Left lobe of liver (tissue), 2 donors: Measurements from ENCODE around the gene REN. TPM values are rescaled to one million over a fixed set of nuclear protein-coding genes. Genes with fewer than 3 reads are reported as not detected.
A peak's percentile ranks its signal among the peaks of the same experiment; 100 is the strongest.

Experiments
- ATAC-seq: fragments of 200-7000 bp; cut with Tn5 transposase; one replicate; pipeline ENCODE4 v1.9.1; 2020; ENCODE audit warnings: mild to moderate bottlenecking, moderate library complexity
- DNase-seq: peaks from one replicate; pipeline ENCODE4 v3.0.0-alpha.2; 2020; ENCODE audit warnings: low spot score
- total RNA-seq: library from RNA; stranded (reverse); gene quantifications from one replicate; pipeline ENCODE4 v1.2.1, GENCODE V29; 2021
- donor health status: DM: no; HTN: no; CAD: no; lungs with moderate emphysema.
- donor health status: DM: no; HTN: yes; CAD: no.

The REN gene
- total RNA-seq, 1 donor from 2014 or later = 0.20 TPM

DNA sequence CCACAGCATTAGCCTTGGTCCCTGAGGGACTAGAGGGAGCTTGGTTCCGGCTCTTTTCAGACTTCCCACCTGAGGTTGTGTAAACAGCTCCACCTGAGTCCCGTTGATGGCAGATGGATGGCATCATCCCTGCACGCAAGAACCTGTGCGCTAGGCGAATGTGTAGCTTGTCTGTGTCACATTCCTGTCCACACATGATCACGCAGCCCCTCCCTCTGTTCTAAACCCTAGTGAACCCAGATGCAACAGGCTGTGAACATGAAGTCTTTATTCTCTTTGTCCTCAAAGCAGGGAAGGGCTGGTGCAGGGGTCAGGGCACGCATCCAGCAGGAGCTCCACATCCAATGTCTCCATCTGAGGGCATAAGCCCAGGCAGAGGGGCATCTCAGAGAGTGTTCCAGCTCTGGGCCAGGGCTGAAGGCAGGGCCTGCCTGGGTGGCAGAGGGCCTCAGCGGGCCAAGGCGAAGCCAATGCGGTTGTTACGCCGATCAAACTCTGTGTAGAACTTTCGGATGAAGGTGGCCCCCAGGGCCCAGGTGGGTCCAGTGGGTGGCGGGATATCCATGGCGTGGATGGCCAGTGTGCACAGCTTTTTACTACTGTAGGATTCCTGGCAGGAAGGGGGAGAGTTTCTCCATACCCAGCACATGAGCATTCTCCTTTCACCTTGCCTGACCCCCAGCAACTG lies 11.4 kb downstream of the REN start:
- DNase-seq = no peak

DNA sequence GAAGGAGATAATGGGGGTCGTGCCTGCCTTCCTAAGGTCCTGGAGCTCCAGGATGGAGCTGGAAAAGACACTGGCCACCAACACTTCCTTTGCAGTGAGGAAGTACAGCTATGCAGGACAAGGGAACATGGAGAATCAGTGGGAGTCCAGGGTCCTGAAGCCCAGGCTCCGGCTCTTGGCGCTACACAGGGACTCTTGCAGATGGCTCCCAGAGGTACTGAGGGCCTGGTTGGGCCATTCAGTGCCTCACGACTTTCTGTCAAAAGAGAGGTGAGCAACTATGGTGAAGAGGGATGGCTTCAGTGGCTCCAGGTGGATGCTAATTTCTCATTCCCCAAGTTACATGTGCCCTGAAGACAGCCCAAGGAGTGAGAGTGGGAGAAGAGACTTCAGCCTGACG lies 12.5 kb downstream of the REN start:
- no peak for ATAC-seq

More for the DNA sequence above, 11.4 kb downstream of the REN start:
- ATAC-seq = no peak

DNA sequence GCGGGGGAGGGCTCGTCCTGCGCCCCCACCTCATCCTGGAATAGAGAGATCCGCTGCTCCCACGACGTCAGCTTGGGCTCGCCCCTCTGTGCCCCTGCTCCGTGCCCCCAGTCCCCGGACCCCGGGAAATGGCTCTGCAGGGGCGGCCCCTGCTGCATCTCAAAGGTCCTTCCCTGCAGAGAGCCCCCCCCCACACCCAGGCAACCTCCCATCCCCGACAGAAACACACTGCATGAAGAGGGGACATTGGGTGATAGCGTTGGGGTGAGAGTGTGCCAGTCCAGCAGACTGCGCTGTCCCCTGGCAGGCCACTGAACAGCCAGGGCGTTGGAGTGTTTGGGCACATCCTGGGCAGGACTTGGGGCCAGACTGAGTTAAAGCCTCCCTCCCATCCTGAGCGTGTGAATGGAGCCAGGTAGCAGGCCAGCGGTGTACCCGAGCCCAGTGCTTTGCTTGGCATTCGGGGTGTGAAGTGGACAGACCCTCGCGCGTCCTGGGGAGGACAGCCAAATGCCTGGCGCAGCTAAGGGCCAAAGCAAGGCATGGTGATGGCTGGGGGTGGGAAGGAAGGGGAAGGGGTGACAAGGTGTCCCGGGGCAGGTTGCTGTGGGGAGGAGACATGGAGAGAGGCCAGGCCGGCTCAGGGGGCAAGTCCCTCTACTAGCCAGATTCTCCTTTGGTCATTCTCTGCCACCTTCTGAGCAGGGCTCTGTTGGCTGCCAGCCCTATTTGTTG lies 13.7 kb downstream of the REN start:
- DNase-seq (peak; percentile 74), ATAC-seq (peak; percentile 48)

More for the DNA sequence above, 12.5 kb downstream of the REN start:
- DNase-seq = no peak

DNA sequence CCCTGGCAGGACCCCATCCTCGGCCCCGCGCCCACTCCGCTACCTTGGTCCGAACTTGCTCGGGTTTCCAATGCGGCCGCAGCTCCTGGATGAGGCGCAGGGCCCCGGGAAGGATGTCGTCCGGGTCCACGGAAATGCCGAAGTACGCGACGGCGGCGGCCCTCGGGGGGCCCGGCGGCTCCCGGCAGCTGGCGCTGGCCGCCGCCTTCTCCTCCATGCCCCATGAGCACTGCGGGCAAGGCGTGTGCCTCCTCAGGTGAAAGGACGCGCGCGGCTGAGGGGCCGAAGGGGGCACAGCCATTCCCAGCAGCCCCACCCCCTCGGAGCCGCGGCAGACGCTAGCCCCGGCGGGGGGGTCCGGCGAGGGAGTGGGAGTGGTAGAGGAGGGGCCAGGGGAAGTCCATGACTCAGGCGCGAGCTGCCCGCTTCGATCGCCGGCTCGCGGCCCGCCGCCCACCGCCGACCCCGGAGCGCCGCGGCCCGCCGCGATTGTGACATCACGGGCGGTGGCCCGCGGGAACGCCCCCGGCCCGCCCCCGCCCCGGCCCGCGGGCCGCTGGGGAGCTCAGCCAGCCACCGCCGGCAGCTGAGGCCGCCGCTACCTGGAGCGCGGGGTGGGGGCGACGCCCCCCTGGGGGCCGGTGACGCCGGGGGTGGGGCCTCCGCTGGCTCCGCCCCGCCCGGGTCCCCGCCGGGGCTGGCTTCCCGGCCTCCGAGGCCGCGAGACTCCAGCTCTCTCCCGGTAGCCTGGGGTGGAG lies 14.4 kb downstream of the REN start, which contains the start of gene ETNK2:
ETNK2 (minus strand) TSS at position 493 of the 758 bp plus-strand sequence; CDS start at position 301, 192 bp downstream.
- ATAC-seq = peak; percentile 63

DNA sequence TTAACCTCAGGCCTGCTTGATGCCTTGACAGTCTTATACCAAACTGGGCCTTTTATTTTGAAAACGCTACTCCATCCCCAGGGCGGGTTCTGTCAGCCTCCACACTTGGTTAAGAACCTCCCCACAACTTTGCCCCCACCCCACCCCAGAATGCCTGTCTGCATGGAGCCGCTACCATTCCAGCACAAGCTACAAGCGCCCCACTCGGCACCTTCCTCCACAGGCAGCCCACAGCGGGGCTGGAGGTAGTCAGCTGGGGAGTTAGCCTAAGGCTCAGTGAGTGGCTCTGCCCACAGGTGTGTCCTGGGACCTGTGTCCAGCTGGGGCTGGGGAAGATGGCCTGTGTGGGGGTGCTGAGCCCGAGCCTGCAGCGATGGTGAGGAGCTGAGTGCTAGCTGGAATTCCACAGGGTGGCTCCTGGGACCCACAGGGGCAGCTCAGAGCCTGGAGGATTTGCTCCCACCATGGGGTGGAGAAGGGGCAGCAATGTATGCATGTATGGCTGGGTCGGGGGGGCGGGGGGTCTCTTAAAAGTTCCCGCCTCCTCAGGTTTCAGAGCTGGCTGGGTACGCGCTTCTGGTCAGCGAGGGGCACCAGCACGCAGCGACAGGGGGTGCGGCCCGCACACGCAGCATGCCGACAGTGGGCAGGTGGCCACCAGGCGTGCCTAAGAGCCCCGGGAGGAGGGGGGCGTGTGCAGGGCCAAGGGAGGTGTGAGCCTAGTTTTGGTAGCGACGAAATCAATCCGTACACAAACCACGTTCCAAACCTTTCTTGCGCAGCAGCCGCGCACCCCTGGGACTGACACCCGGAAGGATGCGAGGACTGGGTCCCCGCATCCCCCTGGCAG lies 15.2 kb downstream of the REN start:
- ATAC-seq (peak; percentile 41), DNase-seq (peak; percentile 82)

More for the DNA sequence above, 14.4 kb downstream of the REN start, which contains the start of gene ETNK2:
- peak; percentile 87 for DNase-seq

DNA sequence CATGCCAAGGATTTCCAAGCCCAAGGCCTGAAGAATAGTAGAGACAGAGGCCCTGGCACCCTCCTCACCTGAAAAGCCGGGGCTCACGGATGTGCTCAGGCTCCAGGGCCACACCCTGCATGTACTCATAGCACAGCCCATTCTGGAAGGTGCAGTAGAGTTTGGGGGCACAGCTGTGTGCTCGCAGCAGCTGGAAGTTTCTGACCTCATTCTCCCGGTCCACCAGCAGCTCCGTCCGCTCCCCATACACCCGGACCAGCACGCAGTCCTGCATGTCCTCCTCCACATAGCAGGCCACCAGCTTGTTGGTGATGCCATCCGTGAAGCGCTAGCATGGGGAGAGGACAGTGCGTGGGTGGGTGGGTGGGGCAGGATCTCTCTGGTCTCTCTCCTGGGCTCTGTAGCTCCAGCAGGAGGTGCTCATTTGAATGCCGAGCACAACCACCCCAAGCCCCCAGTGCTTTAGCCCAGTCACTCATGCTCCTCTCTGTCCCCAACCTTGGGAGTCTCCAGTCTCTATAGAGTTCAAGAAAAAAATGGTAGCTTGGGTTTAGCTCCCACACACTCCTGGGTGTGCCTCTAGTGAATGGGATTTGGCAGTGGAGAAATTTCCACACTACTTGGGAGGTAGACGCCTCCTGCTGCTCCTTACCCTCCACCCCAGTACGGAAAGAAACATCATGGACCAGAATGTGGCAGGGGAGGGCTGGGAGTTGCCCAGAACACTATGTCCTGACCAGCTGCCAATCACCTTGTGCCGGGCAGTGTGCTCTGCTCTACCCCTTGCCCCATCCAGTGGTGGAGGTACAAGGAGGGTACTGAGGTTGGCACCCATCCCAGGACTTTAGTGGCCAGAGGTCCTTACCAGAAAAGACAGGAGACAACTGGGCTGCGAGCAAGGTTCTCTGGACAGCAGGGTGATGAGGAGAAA lies 16.2 kb downstream of the REN start:
- ATAC-seq (peak; percentile 26), DNase-seq (peak; percentile 87)

DNA sequence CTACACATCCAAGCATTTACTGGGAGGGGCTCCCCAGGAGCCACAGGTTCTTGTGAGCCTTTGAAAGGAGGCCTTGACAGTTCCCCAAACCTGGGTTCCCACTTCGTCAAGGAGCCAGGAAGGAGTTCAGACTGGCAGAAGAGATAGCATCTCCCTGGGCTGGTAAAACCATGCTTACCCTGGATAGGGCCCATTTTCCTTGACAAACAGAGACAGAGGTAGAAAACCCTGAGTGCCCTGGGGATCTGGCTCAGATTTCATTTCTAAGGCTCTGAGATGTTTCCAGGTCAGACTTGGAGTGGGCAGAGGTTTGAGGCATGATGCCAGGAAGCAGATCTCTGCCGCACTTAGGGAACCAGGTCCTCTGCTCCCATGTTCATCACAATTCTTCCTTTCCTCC lies 17.0 kb downstream of the REN start:
- DNase-seq (no peak), ATAC-seq (no peak)

DNA sequence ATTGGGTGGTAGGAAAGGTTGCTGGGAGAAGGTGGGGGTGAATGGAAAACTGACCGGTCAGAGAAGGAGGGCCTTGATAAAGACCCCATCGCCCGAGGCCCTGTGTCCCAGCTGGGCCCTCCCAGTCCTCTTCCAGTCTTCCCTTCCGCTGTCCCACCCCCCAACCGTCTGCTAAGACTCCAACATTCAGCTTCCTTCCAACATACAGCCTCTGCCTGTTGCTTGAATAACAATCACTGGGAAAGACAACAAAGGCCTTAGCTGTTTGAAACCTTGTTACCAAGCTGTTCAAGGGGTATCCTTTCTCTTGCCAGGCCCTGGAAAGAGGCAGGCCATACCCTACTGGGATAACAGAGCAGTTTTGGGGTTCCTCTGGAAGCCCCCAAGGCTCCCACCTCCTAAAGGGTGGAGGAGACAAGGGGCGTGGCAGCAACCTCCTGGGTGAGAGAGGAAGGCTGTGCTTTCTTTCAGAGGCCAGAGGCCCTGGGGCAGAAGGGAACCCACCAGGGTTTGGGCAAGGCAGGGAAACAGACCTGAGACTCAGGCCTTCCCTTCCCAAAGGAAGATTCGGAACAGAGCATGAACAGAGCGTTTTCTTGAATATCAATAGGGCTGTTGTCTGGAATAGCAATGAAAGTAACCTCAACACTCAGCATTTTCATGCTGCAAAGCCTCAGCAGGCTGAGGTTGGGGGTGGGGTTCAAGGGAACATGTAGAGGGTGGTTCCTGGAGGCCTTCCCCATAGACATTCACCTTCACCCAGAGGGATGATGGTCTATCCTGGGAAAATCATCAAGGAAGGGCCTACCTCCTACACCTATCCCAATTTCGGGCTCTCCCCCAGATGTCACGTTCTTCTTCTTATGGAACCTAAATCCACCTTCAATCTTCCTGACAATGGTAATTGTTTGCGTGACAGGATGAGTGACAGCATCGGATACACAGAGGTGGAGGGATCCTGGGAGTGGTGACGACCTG lies 18.4 kb downstream of the REN start:
- peak; percentile 49 for DNase-seq

DNA sequence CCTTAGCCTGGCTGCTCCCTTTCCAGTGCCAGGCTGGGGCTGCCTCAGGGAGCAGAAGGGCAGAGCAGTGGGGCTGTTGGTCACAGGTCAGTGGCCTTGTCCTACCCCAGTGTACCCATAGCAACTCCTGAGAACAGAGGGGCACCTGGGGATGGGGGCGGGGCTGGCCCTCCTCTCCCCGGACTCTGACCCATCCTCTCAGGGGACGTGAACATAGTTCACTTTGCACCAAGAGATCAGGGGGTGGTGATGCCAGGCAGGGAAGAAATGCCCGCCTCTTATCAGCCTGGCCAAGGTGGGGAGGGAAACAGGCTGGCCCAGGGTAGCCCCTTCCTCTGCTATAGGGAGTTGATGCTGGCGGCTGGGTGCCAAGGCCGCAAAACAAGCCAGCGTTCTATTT lies 19.2 kb downstream of the REN start:
- ATAC-seq = peak; percentile 49
- peak; percentile 97 for DNase-seq

More for the DNA sequence above, 18.4 kb downstream of the REN start:
- ATAC-seq = no peak

DNA sequence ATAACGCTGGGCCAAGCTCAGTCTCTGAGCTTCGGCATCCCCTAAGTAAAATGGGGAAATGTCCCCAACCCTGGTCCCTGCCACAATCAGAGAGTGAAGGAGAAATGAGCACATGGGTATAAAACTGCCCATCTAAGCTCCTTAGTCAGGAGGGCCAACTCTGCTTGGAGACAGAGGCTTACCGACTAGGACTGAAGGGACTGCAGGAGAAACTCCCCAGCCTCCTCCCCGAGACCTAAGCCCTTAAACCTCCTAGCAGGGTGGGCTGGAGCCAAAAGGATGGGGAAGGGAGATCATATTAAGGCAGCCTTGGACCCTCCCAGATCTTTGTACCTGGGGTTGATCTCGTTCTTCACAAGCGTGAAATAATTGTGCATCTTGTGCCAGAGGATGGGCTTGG lies 19.8 kb downstream of the REN start:
- no peak for DNase-seq
- no peak for ATAC-seq

DNA sequence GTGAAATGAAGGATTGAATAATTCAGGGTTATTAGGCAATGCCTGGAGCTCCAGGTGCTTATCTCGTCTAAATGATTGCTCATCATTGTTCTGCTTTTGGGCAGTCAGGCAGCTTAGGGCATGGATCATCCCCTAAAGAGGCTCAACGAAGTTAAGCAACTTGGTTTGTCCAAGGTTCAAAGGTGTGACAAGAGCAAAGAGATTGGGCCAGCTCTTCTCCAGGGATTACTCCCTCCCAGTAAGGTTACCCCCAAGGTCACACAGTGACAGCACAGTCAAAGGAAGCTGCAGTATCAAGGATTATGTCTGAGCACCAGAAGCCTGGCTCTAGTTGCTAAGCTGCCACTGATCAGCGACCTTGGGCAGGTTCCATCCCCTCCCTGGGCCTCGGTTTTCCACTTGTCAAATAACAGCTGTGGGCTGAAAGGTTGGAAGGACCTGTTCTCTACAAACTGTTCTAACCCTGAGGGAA lies 21.1 kb downstream of the REN start:
- ATAC-seq = peak; percentile 46
- peak; percentile 89 for DNase-seq

DNA sequence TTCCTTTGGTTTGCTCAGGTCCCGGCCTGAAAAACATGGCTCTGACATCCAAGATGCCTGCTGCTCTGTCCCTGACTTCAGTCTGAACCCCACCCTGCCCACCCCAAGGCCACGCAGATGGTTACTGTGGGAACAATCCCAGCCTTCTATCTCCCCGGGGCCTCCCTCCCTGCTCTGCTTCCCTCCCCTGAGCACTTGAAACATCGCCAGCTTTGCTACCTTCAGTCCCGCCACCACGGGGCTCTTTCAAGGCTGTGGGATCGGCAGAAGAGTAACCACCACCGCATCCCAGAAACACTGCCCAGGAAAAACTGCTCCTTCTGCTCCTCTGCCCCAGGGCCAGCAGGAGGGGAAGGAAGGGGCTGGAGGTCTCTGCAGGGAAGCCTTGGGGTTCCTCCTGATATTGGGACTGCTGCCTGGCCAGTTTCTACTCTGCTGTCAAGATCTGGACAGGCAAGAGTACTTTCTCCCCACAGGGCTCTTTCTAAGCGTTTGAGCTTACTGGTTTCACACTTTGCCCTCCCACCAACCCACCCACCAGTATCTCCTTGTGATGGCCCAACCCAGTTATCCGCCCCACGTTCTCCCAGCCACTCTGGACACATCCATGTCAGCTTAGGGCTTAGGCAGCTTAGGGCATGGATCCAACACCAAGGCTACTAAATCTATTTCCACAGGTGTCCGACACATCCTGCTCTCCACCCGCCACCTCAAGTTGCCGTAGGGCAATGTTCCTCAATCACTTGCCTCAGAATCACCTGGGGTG lies 22.7 kb downstream of the REN start:
- ATAC-seq = peak; percentile 1
- peak; percentile 68 for DNase-seq

DNA sequence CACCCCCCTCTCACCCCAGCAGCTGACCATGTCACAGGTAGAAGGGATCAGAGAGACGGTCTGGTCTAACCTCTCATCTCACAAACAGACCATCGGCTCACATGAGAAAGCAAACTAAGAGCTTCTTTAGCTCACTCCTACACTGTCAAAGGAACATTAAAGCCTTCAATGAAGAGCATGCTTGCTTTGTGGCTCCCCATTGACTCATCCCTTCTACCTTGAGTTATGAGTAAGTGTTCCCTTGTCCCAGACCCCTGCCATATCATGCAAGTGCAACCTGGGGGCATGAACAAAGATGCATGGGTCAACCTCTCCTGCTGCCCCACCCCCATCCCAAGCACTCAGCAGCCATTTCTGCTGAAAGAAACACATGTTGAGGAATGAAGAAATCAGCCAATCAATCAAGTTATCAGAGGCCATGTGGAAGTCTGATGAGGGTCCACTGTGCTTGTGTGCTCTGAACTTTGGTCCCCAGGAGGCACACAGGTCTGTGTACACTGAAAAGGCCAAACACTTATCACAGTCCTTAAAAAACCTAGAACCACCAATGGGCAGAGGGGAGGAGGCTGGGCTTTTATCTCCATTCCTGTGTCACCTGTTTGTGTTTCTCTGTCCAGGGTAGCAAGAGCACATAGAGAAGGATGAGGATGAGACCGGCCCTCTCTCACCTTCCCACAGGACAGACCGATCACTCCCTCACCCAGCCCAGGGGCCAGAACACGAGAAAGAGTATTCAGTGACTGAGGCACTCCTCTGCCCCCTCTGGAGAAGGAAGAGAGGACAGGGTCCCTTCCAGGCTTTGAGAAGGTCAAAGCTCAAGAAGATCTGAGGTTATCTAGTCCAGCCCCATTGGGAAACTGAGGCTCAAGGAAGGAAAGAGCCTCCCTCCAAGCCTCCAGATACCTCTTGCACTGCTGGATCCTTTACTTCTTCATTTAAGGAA lies 23.8 kb downstream of the REN start:
- peak; percentile 82 for DNase-seq
- peak; percentile 41 for ATAC-seq

DNA sequence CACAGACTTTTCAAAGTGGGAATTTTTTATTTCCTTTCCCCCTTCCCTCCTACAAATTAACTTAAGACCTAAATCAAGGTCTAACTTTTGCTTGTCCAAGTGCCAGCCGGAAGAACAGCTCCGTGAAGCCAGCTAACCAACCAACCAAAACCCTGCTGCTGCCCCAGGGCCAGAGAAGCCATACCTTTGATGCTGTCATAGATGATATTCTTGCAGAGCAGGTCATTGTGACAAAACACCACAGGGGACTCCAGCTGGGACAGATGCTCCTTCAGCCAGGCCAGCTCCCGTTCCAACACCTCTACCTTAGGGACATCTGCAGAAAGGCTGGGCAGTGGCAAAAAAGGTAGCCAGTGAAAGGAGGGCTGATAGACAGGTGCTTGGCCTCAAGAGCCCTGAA lies 25.0 kb downstream of the REN start:
- no peak for ATAC-seq

DNA sequence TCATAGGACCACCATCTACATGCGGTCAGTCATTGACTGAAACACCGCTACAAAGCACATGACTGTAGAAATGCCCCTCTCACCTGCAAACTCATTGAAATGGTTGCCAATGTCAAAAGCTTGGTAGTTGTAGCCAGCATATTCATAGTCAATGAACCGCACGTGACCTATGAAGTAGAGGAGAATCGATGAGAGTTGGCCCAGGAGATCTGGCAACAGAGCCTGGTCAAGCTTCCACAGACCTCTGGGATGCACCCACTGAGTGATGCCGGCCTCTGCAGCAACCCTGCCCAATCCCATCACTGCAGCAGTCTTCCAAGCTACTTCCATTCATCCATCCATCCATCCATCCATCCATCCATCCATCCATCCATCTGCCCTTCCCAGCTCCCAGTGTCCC lies 26.2 kb downstream of the REN start:
- ATAC-seq = peak; percentile 48
- peak; percentile 73 for DNase-seq

More for the DNA sequence above, 25.0 kb downstream of the REN start:
- no peak for DNase-seq

DNA sequence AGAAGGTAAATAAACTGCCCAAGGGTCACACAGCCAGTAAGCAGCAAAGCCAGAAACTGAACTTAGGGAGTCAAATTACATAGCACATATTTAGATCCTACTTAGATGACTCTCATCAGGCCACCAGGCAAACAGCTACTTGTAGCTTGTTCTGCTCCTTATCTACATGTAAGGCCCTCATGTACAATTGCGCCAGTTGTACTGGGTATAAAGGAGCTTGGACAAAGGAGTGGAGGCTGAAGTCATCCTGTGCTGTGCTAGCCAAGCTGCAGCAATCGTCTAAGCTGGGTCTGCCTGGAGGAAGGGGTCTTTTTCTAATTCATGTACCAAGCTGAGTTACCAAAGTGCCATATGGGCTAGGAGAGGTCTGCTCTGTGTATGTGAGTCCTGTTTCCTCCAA lies 27.0 kb downstream of the REN start:
- ATAC-seq = no peak
- DNase-seq = no peak
